ENCODE data around the gene CLMN. TPM values are rescaled to one million over a fixed set of nuclear protein-coding genes. Genes with fewer than 3 reads are reported as not detected.

Gene CLMN
- total and polyA plus RNA-seq, 2 donors (not counting 3 experiments of a cell fraction or from before 2014, with no cell fraction given): 0.72 to 9.6 TPM

DNA sequence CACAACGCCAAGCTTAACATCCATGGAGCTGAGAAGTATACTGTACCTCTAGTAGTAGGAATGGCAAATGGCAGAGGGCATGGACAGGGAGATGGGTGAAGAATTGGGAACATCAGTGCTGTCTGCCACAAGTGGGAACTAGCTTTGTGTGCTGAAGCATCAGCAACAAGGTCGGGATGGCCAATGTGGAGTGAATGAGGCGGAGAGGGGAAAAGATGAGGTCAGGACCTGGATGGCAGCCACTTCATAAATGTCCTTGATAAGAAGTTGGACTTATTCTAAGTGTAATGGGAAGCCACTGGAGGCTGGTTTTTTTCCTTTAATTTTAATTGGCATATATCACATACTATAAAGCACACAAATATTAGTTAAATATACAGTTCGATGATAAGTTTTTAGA lies 21.9 kb upstream of the CLMN start:
- CTCF ChIA-PET: no interaction called here
- Histone ChIP-seq H3K27me3 (ENCODE audit: control insufficient read depth in 2 of 2, insufficient read depth in 2 of 2, low read length in 2 of 2) (no peaks in the 10 kb centered on the region), H3K9me1 (replicated peaks; ENCODE audit: control insufficient read depth, extremely low read depth, insufficient read depth, low read length) (no peaks in the 10 kb centered on the region), H3K79me2 (ENCODE audit: control insufficient read depth, insufficient read depth, low read length) (no peaks in the 10 kb centered on the region), H4K20me1 (replicated peaks; ENCODE audit: control insufficient read depth, extremely low read depth, insufficient read depth, low read length) (no peaks in the 10 kb centered on the region), H3K4me3 (replicated peaks in 1 of 3; ENCODE audit: insufficient read depth in 1 of 3, low read depth in 1 of 3, low read length in 3 of 3) (no peak overlapping the region), H3K27ac (ENCODE audit: insufficient read depth, low read depth, low read length) (no peak overlapping the region), H2AFZ (ENCODE audit: low read depth, low read length) (no peak overlapping the region), H3K4me1 (ENCODE audit: control insufficient read depth, extremely low read depth, insufficient read depth, low read length) (no peaks in the 10 kb centered on the region), H3K36me3 (ENCODE audit: control insufficient read depth in 2 of 2, extremely low read depth in 1 of 2, insufficient read depth in 2 of 2, low read length in 2 of 2) (no peaks in the 10 kb centered on the region), H3K9me3 (replicated peaks; ENCODE audit: control insufficient read depth, insufficient read depth, low read length) (no peaks in the 10 kb centered on the region), H3K4me2 (ENCODE audit: insufficient read depth, low read length) (no peak overlapping the region), H3K9ac (replicated peaks; ENCODE audit: extremely low read depth, insufficient read depth, low read length) (no peak overlapping the region)
- BruUV-seq (replicated peaks): no TSS peak
- TF ChIP-seq MYC (IDR thresholded peaks at IDR 0.05; ENCODE audit: low read depth, low read length) (no peak), JUN (IDR thresholded peaks at IDR 0.05; ENCODE audit: borderline replicate concordance, insufficient read depth, insufficient read length, low read depth) (no peak), GATA2 (IDR thresholded peaks at IDR 0.05; ENCODE audit: insufficient read depth, insufficient read length, low read depth, low read length) (no peak), POLR2AphosphoS5 (IDR thresholded peaks at IDR 0.05; ENCODE audit: insufficient read depth, low read depth, low read length) (no peak), EZH2 (IDR thresholded peaks at IDR 0.05; ENCODE audit: borderline replicate concordance, low read depth, low read length, severe bottlenecking) (no peak), FOS (IDR thresholded peaks at IDR 0.05; ENCODE audit: borderline replicate concordance, insufficient read depth, low read length) (no peak), POLR2A (IDR thresholded peaks at IDR 0.05; ENCODE audit: low read depth, low read length) (no peak)
- TF ChIP-seq, protein P1, sequence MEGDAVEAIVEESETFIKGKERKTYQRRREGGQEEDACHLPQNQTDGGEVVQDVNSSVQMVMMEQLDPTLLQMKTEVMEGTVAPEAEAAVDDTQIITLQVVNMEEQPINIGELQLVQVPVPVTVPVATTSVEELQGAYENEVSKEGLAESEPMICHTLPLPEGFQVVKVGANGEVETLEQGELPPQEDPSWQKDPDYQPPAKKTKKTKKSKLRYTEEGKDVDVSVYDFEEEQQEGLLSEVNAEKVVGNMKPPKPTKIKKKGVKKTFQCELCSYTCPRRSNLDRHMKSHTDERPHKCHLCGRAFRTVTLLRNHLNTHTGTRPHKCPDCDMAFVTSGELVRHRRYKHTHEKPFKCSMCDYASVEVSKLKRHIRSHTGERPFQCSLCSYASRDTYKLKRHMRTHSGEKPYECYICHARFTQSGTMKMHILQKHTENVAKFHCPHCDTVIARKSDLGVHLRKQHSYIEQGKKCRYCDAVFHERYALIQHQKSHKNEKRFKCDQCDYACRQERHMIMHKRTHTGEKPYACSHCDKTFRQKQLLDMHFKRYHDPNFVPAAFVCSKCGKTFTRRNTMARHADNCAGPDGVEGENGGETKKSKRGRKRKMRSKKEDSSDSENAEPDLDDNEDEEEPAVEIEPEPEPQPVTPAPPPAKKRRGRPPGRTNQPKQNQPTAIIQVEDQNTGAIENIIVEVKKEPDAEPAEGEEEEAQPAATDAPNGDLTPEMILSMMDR (IDR thresholded peaks at IDR 0.05; ENCODE audit: extremely low read depth in 1 of 2, insufficient read depth in 1 of 2, low read depth in 1 of 2, low read length in 2 of 2): no peak
- TF ChIP-seq, protein P2, sequence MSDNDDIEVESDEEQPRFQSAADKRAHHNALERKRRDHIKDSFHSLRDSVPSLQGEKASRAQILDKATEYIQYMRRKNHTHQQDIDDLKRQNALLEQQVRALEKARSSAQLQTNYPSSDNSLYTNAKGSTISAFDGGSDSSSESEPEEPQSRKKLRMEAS (IDR thresholded peaks at IDR 0.05; ENCODE audit: insufficient read depth, insufficient read length): no peak
- POLR2A ChIA-PET: no interaction called here
- FAIRE-seq: no peak
- dilution Hi-C loops (cut with MboI; ENCODE audit: extremely low pct_ligation_motif_present, low sequenced_read_pairs): no loop called here
- intact Hi-C loops (cut with micrococcal nuclease): no loop called here
- no peak for DNase-seq (ENCODE audit: low read depth, low spot score)
